Mononuclear cell (primary cell): Measurements from ENCODE around the gene AK1. TPM values are rescaled to one million over a fixed set of nuclear protein-coding genes. Genes with fewer than 3 reads are reported as not detected.
A peak's percentile ranks its signal among the peaks of the same experiment; 100 is the strongest.

ENCODE experiments used
- H3K27me3 ChIP-seq: 2 replicates; pipeline ENCODE4 v1.6.0; 2011; ENCODE audit warnings: low read length, control low read depth; ENCODE audit not compliant: insufficient read depth
- H3K4me1 ChIP-seq: 2 replicates; pipeline ENCODE4 v1.5.1; 2011; ENCODE audit warnings: mild to moderate bottlenecking, low read length, control low read depth; ENCODE audit not compliant: insufficient read depth
- H3K4me3 ChIP-seq: 2 replicates; pipeline ENCODE4 v1.5.1; 2011; ENCODE audit warnings: mild to moderate bottlenecking, low read length, moderate library complexity
- H3K9me3 ChIP-seq: 2 replicates; pipeline ENCODE4 v1.5.1; 2011; ENCODE audit warnings: low read depth, mild to moderate bottlenecking, control low read depth, low read length
- total RNA-seq: library from RNA; depleted of rRNA; stranded (reverse); fragments of >200 nt; gene quantifications from one replicate; pipeline ENCODE4 v1.2.3, GENCODE V29; 2012

The AK1 gene, protein sequence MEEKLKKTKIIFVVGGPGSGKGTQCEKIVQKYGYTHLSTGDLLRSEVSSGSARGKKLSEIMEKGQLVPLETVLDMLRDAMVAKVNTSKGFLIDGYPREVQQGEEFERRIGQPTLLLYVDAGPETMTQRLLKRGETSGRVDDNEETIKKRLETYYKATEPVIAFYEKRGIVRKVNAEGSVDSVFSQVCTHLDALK
- 3.7 TPM for total RNA-seq

GRCh38 chr9:127877566-127877998 lies at the start of gene AK1:
AK1 (minus strand) TSS chr9:127877675; CDS start chr9:127874617, 3,058 bp downstream.
- H3K4me1 ChIP-seq: no peaks in the 10 kb centered on the region
- no peaks in the 10 kb centered on the region for H3K9me3 ChIP-seq
- H3K27me3 ChIP-seq: peaks cover 2% of the 10 kb centered on the region
- H3K4me3 ChIP-seq: no peak within 1 kb of the TSS

GRCh38 chr9:127926906-127927200 lies 49.4 kb upstream of the AK1 start:
- peaks cover 40% of the 10 kb centered on the region for H3K27me3 ChIP-seq
- H3K9me3 ChIP-seq: no peaks in the 10 kb centered on the region
- H3K4me1 ChIP-seq: peaks cover 34% of the 10 kb centered on the region
- no peak overlapping the region for H3K4me3 ChIP-seq

DNA sequence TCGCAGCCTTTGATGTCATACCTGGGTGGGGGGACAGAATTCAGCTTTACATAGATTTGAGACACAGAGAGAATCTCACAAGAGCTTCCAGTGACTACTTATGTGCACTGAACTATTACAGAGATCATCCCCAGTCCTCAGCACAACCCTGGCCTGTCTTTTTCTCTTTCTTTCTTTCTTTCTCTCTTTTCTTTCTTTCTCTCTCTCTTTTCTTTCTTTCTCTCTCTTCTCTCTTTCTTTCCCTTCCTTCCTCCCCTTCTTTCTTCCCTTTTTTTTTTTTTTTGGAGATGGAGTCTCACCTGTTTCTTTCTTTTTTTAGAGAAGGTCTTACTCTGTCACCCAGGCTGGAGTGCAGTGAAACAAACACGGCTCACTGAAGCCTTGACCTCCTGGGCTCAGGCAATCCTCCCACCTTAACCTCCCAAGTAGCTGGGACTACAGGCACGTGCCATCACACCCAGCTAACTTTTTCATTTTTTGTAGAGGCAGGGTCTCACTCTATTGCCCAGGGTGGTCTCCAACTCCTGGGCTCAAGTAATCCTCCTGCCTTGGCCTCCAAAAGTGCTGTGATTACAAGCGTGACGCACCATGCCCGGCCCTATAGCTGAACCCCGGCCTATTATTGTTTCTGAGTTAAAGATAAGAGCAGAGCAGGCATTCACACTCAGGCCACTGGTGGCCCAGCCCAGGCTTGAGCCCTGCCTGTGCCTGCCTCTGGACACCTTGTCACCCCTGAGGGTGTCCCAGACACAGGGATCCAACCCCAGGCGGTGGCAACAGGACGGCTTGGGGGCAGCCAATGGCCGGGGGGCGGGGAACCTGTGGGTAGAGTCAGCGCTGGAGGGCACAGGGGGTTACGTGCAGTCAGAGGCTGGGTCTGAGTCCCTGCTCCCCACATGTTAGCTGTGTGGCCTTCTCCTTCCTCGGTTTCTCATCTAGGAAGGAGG lies 48.8 kb upstream of the AK1 start:
- no peaks in the 10 kb centered on the region for H3K9me3 ChIP-seq
- peaks cover 40% of the 10 kb centered on the region for H3K27me3 ChIP-seq
- H3K4me1 ChIP-seq: peaks cover 37% of the 10 kb centered on the region
- no peak overlapping the region for H3K4me3 ChIP-seq

DNA sequence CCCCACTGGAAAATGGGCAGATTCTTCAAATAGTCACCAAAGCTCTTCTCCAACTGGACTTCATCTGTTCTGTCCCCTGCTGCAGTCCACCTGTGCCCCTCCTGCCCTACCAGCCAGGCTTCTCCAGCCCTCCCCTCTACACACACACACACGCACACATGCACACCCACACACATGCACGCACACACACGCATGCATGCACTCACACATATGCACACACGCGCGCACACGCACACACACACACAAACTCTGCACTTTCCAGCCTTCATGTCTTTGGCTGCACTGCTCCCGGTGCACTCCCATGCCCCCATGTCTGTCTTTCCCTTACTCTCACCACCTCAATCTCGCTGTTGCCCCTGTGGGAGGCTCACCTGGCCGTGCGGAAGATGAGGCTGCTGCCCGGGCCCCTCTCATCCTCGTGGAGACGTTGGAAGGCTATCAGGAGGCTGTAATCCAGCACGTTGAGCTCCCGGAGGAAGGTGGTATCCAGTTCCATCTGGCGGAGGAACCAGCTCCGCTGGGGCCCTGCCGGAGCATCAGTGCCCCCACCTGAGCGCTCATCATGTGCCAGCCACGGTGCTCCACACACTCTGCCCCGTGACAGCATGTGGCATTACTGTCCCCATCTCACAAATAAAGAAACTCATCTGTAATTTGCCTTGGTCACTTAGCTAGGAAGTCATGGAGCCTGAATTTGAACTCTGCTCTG lies 47.4 kb upstream of the AK1 start:
- H3K27me3 ChIP-seq: peaks cover 36% of the 10 kb centered on the region
- no peaks in the 10 kb centered on the region for H3K9me3 ChIP-seq
- peaks cover 31% of the 10 kb centered on the region for H3K4me1 ChIP-seq
- H3K4me3 ChIP-seq: no peak overlapping the region

- Histone ChIP-seq H3K4me3 (no peak overlapping the region), H3K9me3 (no peaks in the 10 kb centered on the region), H3K4me1 (peaks cover 42% of the 10 kb centered on the region), H3K27me3 (peaks cover 25% of the 10 kb centered on the region)
These were observed 46.3 kb upstream of the AK1 start for GRCh38 chr9:127923771-127924170.

DNA sequence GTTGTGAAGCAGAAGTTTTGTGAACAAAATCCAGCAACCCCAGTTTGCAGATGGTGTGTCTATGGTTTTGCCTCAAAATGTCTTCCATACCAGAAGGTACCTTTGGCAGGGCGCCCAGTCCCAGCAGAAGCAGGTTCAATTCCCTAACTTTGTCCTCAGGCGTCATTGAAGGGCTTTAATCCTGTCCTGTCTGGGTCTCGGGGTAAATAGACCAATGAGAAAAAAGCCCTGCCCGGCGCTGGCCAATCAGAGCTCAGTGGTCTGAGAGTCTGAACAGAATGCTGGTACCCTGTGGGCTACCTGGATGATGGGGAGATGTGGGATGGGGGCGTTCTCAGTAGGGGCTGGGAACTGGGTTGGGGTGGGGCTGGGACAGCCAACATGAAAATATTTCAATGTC lies 45.6 kb upstream of the AK1 start:
- no peak overlapping the region for H3K4me3 ChIP-seq
- no peaks in the 10 kb centered on the region for H3K9me3 ChIP-seq
- peaks cover 18% of the 10 kb centered on the region for H3K27me3 ChIP-seq
- peaks cover 47% of the 10 kb centered on the region for H3K4me1 ChIP-seq

- Histone ChIP-seq H3K9me3 (no peaks in the 10 kb centered on the region), H3K4me1 (peaks cover 45% of the 10 kb centered on the region), H3K27me3 (peaks cover 8% of the 10 kb centered on the region), H3K4me3 (no peak overlapping the region)
These were observed 44.2 kb upstream of the AK1 start for GRCh38 chr9:127921557-127922120.

- H3K9me3 ChIP-seq: no peaks in the 10 kb centered on the region
- H3K4me3 ChIP-seq: no peak overlapping the region
- peaks cover 3% of the 10 kb centered on the region for H3K27me3 ChIP-seq
- peaks cover 53% of the 10 kb centered on the region for H3K4me1 ChIP-seq
These were observed 43.3 kb upstream of the AK1 start for GRCh38 chr9:127920794-127921193.

- Histone ChIP-seq H3K4me1 (peaks cover 64% of the 10 kb centered on the region), H3K27me3 (no peaks in the 10 kb centered on the region), H3K9me3 (no peaks in the 10 kb centered on the region), H3K4me3 (no peak overlapping the region)
These were observed 41.9 kb upstream of the AK1 start for GRCh38 chr9:127919253-127919815.

- Histone ChIP-seq H3K4me1 (peaks cover 64% of the 10 kb centered on the region), H3K4me3 (no peak overlapping the region)
These were observed 41.0 kb upstream of the AK1 start for GRCh38 chr9:127918183-127919107.

GRCh38 chr9:127917603-127918002 lies 40.1 kb upstream of the AK1 start:
- Histone ChIP-seq H3K9me3 (no peaks in the 10 kb centered on the region), H3K27me3 (no peaks in the 10 kb centered on the region), H3K4me3 (no peak overlapping the region), H3K4me1 (peaks cover 64% of the 10 kb centered on the region)

More at GRCh38 chr9:127918183-127919107, 41.0 kb upstream of the AK1 start:
- no peaks in the 10 kb centered on the region for H3K9me3 ChIP-seq
- H3K27me3 ChIP-seq: no peaks in the 10 kb centered on the region

GRCh38 chr9:127916720-127917581 lies 39.5 kb upstream of the AK1 start, which contains the start of gene ST6GALNAC4:
ST6GALNAC4 (minus strand) TSS chr9:127917041; CDS start chr9:127916419, 622 bp downstream.
- H3K27me3 ChIP-seq: no peaks in the 10 kb centered on the region
- peak within 1 kb of the TSS; percentile 65 for H3K4me3 ChIP-seq
- H3K9me3 ChIP-seq: no peaks in the 10 kb centered on the region
- peaks cover 64% of the 10 kb centered on the region for H3K4me1 ChIP-seq
